Loucy (cell line): Measurements from ENCODE around the gene ATRNL1.

Experiments used
- EZH2phosphoT487 ChIP-seq: fragments of 200-600 bp; IDR thresholded peaks from 2 replicates; pipeline ENCODE4 v1.6.1; 2018; ENCODE audit warnings: antibody characterized with exemption, mild to moderate bottlenecking, moderate library complexity, borderline replicate concordance
- TF ChIP-seq, protein P1 (sequence below): fragments of 200-600 bp; sonication (generic); conservative IDR thresholded peaks from 2 replicates; pipeline ENCODE4 v1.5.1; 2014; ENCODE audit warnings: mild to moderate bottlenecking, antibody characterized with exemption, low read length

DNA sequence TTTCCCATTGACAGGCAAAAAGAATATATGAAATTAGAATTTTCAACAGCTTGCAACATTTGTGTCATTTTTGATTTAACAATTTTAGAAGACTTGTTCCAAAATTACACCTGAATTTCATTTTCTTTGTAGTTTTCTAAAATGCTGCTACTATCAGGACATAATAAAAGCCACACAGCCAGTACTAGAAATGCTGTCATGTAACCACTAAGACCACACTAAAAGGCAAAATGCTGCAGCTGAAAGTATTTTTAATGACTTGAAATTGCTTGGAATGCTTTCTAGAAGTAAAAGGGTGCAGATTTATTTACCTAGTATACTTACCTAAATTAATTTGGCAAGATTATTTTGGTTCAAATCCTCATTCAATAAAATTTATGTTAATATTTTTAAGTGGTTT is 709.7 kb downstream of the ATRNL1 start:
- TF ChIP-seq, protein P1, sequence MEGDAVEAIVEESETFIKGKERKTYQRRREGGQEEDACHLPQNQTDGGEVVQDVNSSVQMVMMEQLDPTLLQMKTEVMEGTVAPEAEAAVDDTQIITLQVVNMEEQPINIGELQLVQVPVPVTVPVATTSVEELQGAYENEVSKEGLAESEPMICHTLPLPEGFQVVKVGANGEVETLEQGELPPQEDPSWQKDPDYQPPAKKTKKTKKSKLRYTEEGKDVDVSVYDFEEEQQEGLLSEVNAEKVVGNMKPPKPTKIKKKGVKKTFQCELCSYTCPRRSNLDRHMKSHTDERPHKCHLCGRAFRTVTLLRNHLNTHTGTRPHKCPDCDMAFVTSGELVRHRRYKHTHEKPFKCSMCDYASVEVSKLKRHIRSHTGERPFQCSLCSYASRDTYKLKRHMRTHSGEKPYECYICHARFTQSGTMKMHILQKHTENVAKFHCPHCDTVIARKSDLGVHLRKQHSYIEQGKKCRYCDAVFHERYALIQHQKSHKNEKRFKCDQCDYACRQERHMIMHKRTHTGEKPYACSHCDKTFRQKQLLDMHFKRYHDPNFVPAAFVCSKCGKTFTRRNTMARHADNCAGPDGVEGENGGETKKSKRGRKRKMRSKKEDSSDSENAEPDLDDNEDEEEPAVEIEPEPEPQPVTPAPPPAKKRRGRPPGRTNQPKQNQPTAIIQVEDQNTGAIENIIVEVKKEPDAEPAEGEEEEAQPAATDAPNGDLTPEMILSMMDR = no peak
- TF ChIP-seq EZH2phosphoT487 = no peak
